Testis (tissue), 3 donors: ENCODE results near the gene ELL2. TPM values are rescaled to one million over a fixed set of nuclear protein-coding genes. Genes with fewer than 3 reads are reported as not detected.
"Not testable (repeated sequence)": the region's sequence is repeated elsewhere in the genome, so short reads cannot be mapped to it uniquely, and the experiment has no call there.

ENCODE experiments used
- DNase-seq: peaks from one replicate; pipeline ENCODE4 v3.0.0-alpha.2; 2019
- H3K27ac ChIP-seq, 2 donors: fragments of 200-600 bp; sonication (generic); one replicate each; pipeline ENCODE4 v1.5.1; 2019
- H3K27me3 ChIP-seq: fragments of 200-600 bp; sonication (generic); one replicate; pipeline ENCODE4 v1.5.1; 2019
- H3K36me3 ChIP-seq: fragments of 200-600 bp; sonication (generic); one replicate; pipeline ENCODE4 v1.5.1; 2017; ENCODE audit warnings: low read depth; ENCODE audit errors: missing control alignments
- H3K4me1 ChIP-seq: fragments of 200-600 bp; sonication (generic); one replicate; pipeline ENCODE4 v1.5.1; 2019
- H3K4me3 ChIP-seq, 2 donors: fragments of 200-600 bp; sonication (generic); one replicate each; pipeline ENCODE4 v1.5.1; 2017 to 2019
- H3K9me3 ChIP-seq: fragments of 200-600 bp; sonication (generic); one replicate; pipeline ENCODE4 v1.5.1; 2017
- POLR2A ChIP-seq: fragments of 450-650 bp; IDR thresholded peaks from one replicate; pipeline ENCODE4 v1.6.1; 2017; ENCODE audit warnings: antibody characterized with exemption, mild to moderate bottlenecking, moderate library complexity
- WGBS, 2 donors: methylation state at CpG; one replicate each; pipeline ENCODE4 v1.1.5; 2018; 5-methylcytosine and 5-hydroxymethylcytosine counted together
- intact Hi-C: fragments of 100-400 bp; cut with DNase I; formaldehyde crosslinking; loops from one replicate; pipeline ENCODE4 v1.15.1; 2023; ENCODE audit warnings: low total_unique reads
- polyA plus RNA-seq: library from polyadenylated mRNA; stranded (reverse); fragments of 350-450 nt; fragmentation: Illumina TruSeq; extraction: RNeasy Lipid Tissue Mini Kit (QIAGEN cat#74804); gene quantifications from one replicate; pipeline ENCODE4 v1.2.3, GENCODE V29; 2014; ENCODE audit warnings: low read depth, low replicate concordance; ENCODE audit not compliant: insufficient read depth
- total RNA-seq, 2 donors: library from RNA; depleted of rRNA; stranded (reverse); fragments of >200 nt; gene quantifications; one replicate each; pipeline ENCODE4 v1.2.3, GENCODE V29; 2016
- TF ChIP-seq, protein P1 (sequence below), 3 experiments: fragments of 450-650 bp in 2 of 3; fragments of 200-600 bp in 1 of 3; sonication (generic) in 1 of 3; IDR thresholded peaks; one replicate each; pipeline ENCODE4 v1.5.1; 2016 to 2019; ENCODE audit warnings: antibody characterized with exemption in 3 of 3, mild to moderate bottlenecking in 2 of 3, moderate library complexity in 1 of 3

Gene ELL2
- total and polyA plus RNA-seq, 3 donors from 2014 or later, result 32.1 to 87.3 (median 78.9) TPM

GRCh38 chr5:95872346-95873268 lies 89.0 kb downstream of the ELL2 start:
- TF ChIP-seq, protein P1, sequence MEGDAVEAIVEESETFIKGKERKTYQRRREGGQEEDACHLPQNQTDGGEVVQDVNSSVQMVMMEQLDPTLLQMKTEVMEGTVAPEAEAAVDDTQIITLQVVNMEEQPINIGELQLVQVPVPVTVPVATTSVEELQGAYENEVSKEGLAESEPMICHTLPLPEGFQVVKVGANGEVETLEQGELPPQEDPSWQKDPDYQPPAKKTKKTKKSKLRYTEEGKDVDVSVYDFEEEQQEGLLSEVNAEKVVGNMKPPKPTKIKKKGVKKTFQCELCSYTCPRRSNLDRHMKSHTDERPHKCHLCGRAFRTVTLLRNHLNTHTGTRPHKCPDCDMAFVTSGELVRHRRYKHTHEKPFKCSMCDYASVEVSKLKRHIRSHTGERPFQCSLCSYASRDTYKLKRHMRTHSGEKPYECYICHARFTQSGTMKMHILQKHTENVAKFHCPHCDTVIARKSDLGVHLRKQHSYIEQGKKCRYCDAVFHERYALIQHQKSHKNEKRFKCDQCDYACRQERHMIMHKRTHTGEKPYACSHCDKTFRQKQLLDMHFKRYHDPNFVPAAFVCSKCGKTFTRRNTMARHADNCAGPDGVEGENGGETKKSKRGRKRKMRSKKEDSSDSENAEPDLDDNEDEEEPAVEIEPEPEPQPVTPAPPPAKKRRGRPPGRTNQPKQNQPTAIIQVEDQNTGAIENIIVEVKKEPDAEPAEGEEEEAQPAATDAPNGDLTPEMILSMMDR (IDR thresholded peaks at IDR 0.05), result no peak
- TF ChIP-seq POLR2A, result no peak
- DNase-seq, result no peak

DNA sequence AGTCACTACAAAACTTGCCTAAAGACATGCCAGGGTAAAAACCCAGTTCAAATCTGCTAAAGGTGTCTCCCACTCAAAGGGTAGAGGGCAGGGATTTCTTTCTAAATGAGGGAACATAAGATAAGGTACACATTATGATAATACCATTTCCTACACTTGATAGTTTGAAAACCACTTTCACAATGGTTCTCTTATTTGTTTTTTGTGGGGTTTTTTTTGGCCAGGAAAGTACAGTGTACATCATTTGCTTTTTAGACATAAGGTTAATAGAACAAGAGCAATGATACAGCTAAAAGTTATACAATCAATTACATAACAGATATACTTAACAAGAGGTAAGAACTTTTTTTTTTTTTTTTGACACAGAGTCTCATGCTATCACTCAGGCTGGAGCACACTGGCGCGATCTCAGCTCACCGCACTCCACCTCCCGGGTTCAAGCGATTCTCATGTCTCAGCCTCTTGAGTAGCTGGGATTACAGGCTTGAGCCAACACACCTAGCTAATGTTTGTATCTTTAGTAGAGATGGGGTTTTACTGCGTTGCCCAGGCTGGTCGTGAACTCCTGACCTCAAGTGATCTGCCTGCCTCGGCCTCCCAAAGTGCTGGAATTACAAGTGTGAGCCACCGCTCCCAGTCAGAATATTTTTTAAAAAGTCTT lies 90.4 kb downstream of the ELL2 start:
- Histone ChIP-seq H3K36me3 (no peaks in the 10 kb centered on the region), H3K9me3 (no peaks in the 10 kb centered on the region), H3K27ac (no peak overlapping the region), H3K27me3 (no peaks in the 10 kb centered on the region), H3K4me1 (no peaks in the 10 kb centered on the region), H3K4me3 (no peak overlapping the region)
- no peak for DNase-seq
- 94 to 97% methylated on average over 9 of the region's 9 CpGs for WGBS, 2 donors
- intact Hi-C loops, result no loop called here
- TF ChIP-seq, protein P1 (IDR thresholded peaks at IDR 0.05), result no peak
- TF ChIP-seq POLR2A, result no peak

More at GRCh38 chr5:95872346-95873268, 89.0 kb downstream of the ELL2 start:
- Histone ChIP-seq H3K27ac (no peak overlapping the region), H3K36me3 (no peaks in the 10 kb centered on the region), H3K4me3 (no peak overlapping the region), H3K9me3 (no peaks in the 10 kb centered on the region), H3K4me1 (no peaks in the 10 kb centered on the region), H3K27me3 (no peaks in the 10 kb centered on the region)
- WGBS, 2 donors, result 48 to 63% methylated on average over 6 of the region's 6 CpGs
- intact Hi-C loops, result no loop called here

DNA sequence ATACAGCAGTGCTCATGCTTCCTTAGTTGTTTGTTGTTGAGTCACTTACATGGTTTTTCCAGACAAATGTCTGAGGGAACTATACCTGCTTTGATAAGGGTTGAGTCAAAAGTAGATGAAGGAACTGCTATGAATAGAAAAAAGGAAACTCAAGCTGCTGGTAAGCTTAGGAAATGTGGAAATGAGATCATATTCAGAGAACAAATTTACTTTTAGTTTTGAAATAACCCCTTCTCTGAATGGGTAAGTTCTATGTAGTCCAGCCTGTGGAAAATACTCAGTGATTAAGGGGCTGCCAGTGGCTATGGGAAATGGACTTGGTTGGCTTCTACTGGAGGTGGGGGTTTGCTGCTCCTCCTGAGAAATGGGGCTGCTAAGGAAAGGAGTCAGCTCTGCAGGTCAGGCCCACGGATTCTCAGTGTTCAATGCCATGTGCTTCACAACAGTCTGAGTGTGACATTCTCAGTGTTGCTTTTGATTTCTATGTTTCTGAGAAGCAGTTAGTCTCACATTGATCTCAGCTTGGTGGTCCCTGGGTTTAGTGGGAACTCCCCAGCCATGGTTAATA lies 91.5 kb downstream of the ELL2 start:
- Histone ChIP-seq H3K4me3 (no peak overlapping the region), H3K27ac (peak overlapping the region; percentile 25 to 32), H3K36me3 (no peaks in the 10 kb centered on the region), H3K9me3 (no peaks in the 10 kb centered on the region), H3K4me1 (no peaks in the 10 kb centered on the region), H3K27me3 (no peaks in the 10 kb centered on the region)
- whole genome bisulfite sequencing, 2 donors, result 50 to 90% methylated on average over 1 of the region's 1 CpG
- intact Hi-C loops, result no loop called here
- no peak for DNase-seq
- TF ChIP-seq, protein P1 (IDR thresholded peaks at IDR 0.05), result no peak
- no peak for TF ChIP-seq POLR2A

DNA sequence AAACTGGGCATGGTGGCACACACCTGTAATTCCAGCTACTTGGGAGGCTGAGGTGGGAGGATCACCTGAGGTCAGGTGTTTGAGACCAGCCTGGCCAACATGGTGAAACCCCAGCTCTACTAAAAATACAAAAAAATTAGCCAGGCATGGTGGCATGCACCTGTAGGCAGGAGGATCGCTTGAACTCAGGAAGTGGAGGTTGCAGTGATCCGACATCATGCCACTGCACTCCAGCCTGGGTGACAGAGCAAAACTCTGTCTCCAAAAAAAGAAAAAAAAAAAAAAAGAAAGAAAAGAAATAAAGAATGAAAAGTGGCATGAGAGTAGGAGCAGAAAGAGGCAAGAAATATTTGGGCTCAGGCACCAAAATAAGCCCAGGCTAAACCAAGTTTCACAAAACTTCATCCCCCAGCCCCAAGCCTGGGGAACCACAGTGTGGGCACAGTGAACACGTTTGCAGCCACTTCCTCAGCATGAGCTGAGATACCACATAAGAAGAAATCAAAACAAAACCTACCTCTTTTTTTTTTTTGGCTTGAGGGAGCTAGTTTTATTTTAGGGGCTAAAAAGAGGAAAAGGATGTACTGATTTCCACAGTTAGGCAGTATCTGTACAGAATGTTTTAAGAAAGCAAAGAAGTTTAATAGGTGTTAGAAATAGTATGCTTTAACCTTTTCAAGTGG lies 92.3 kb downstream of the ELL2 start:
- H3K4me3 ChIP-seq, DNase-seq, H3K4me1 ChIP-seq, H3K27me3 ChIP-seq, H3K9me3 ChIP-seq, H3K27ac ChIP-seq, H3K36me3 ChIP-seq: not testable (repeated sequence)
- intact Hi-C loops, result loop anchor here (10.0 kb wide), 1 partner anchor 1005 kb away; the partner anchor contains the start of gene ERAP2
- 69 to 72% methylated on average over 3 of the region's 3 CpGs for WGBS, 2 donors
